Measurements from ENCODE around the gene MEIKIN. TPM values are rescaled to one million over a fixed set of nuclear protein-coding genes. Genes with fewer than 3 reads are reported as not detected.
"Not testable (repeated sequence)": the region's sequence is repeated elsewhere in the genome, so short reads cannot be mapped to it uniquely, and the experiment has no call there.

The MEIKIN gene
- total RNA-seq, 2 donors from 2014 or later, result 5.6 TPM; not detected in 1

DNA sequence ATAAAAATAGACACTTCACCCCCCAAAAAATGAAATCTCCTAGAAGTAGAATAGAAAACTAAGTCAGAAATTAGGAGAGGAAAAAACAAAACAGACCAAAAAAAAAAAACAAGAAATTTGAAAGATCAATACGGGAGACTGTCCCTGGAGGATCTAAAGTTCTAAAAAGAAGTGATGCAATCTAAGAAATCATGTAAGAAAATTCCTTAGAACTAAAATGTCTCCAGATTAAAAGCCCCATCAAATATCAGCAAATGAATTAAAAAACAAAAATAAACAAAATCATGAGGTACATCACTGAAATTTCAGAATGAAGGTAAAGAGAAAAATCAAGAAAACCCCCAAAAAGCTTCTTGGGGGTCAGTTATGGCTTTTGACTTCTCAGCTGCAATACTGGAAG is 162.1 kb downstream of the MEIKIN start:
- WGBS, result 81% methylated on average over 1 of the region's 1 CpG

DNA sequence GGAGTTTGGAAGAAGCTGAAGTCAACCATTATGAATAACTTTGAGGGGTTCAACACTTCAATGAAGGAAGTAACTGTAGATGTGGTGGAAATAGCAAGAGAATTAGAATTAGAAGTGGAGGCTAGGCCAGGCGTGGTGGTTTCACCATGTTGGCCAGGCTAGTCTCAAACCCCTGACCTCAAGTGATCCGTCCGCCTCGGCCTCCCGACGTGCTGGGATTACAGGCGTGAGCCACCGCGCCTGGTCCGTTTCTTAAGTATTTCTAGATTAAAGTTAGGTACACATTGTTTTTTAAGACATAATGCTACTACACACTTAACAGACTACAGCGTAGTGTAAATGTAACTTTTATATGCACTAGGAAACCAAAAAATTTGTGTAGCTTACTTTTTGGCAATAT is 162.7 kb downstream of the MEIKIN start:
- H3K9me3 ChIP-seq, result no peaks in the 10 kb centered on the region
- intact Hi-C loops (cut with DNase I), result no loop called here
- no peak overlapping the region for H3K27ac ChIP-seq
- TF ChIP-seq POLR2AphosphoS5 (IDR thresholded peaks at IDR 0.05) (no peak), POLR2A (IDR thresholded peaks at IDR 0.05) (no peak)
- TF ChIP-seq, protein P1, sequence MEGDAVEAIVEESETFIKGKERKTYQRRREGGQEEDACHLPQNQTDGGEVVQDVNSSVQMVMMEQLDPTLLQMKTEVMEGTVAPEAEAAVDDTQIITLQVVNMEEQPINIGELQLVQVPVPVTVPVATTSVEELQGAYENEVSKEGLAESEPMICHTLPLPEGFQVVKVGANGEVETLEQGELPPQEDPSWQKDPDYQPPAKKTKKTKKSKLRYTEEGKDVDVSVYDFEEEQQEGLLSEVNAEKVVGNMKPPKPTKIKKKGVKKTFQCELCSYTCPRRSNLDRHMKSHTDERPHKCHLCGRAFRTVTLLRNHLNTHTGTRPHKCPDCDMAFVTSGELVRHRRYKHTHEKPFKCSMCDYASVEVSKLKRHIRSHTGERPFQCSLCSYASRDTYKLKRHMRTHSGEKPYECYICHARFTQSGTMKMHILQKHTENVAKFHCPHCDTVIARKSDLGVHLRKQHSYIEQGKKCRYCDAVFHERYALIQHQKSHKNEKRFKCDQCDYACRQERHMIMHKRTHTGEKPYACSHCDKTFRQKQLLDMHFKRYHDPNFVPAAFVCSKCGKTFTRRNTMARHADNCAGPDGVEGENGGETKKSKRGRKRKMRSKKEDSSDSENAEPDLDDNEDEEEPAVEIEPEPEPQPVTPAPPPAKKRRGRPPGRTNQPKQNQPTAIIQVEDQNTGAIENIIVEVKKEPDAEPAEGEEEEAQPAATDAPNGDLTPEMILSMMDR (IDR thresholded peaks at IDR 0.05), result no peak
- no peaks in the 10 kb centered on the region for H3K4me1 ChIP-seq (replicated peaks)
- 97% methylated on average over 11 of the region's 11 CpGs for WGBS
- no peak for DNase-seq (ENCODE audit: low spot score)
- no peak overlapping the region for H3K4me3 ChIP-seq
- H3K27me3 ChIP-seq (replicated peaks; ENCODE audit: insufficient read depth), result no peaks in the 10 kb centered on the region
- H3K36me3 ChIP-seq, result no peaks in the 10 kb centered on the region

More for the DNA sequence above, 162.1 kb downstream of the MEIKIN start:
- H3K9me3 ChIP-seq, result no peaks in the 10 kb centered on the region
- H3K4me1 ChIP-seq (replicated peaks), result no peaks in the 10 kb centered on the region
- no peak overlapping the region for H3K4me3 ChIP-seq
- no peaks in the 10 kb centered on the region for H3K27me3 ChIP-seq (replicated peaks; ENCODE audit: insufficient read depth)
- DNase-seq (ENCODE audit: low spot score), result no peak
- no peaks in the 10 kb centered on the region for H3K36me3 ChIP-seq
- no peak overlapping the region for H3K27ac ChIP-seq
- intact Hi-C loops (cut with DNase I), result no loop called here
- TF ChIP-seq POLR2A (IDR thresholded peaks at IDR 0.05) (no peak), POLR2AphosphoS5 (IDR thresholded peaks at IDR 0.05) (no peak)
- TF ChIP-seq, protein P1 (IDR thresholded peaks at IDR 0.05), result no peak

GRCh38 chr5:131778141-131778540 is 167.3 kb downstream of the MEIKIN start:
- DNase-seq (ENCODE audit: low spot score); intact Hi-C loops (cut with DNase I); H3K36me3 ChIP-seq; H3K27ac ChIP-seq; H3K27me3 ChIP-seq (replicated peaks; ENCODE audit: insufficient read depth); H3K4me1 ChIP-seq (replicated peaks); H3K4me3 ChIP-seq; H3K9me3 ChIP-seq: not testable (repeated sequence)
- 0% methylated on average over 1 of the region's 1 CpG for WGBS

DNA sequence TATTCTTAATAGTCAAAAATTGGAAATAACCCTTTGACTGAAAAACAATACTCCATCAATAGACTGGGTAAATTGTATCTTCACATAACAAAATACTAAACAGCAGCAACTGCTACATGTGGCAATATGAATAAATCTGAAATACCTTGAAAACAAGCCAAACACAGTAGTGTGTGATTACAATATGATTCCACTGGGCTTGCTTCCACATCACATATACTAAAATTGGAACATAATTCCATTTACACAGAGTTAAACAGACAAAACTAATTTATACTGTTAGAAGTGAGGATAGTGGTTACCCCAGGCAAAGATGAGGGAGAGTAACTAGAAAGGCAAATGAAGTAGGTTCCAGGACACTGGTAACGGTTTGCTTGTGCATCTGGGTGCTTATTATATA is 169.0 kb downstream of the MEIKIN start:
- Histone ChIP-seq H3K27ac (peak overlapping the region in 1 of 2 donors; percentile 43), H3K9me3 (no peaks in the 10 kb centered on the region), H3K4me1 (replicated peaks) (peaks cover 7% of the 10 kb centered on the region), H3K27me3 (replicated peaks; ENCODE audit: insufficient read depth) (no peaks in the 10 kb centered on the region), H3K4me3 (no peak overlapping the region), H3K36me3 (no peaks in the 10 kb centered on the region)
- DNase-seq (ENCODE audit: low spot score), result no peak
- no peak for TF ChIP-seq POLR2AphosphoS5 (IDR thresholded peaks at IDR 0.05)
- intact Hi-C loops (cut with DNase I), result no loop called here
- whole genome bisulfite sequencing, result 68% methylated on average over 1 of the region's 1 CpG

DNA sequence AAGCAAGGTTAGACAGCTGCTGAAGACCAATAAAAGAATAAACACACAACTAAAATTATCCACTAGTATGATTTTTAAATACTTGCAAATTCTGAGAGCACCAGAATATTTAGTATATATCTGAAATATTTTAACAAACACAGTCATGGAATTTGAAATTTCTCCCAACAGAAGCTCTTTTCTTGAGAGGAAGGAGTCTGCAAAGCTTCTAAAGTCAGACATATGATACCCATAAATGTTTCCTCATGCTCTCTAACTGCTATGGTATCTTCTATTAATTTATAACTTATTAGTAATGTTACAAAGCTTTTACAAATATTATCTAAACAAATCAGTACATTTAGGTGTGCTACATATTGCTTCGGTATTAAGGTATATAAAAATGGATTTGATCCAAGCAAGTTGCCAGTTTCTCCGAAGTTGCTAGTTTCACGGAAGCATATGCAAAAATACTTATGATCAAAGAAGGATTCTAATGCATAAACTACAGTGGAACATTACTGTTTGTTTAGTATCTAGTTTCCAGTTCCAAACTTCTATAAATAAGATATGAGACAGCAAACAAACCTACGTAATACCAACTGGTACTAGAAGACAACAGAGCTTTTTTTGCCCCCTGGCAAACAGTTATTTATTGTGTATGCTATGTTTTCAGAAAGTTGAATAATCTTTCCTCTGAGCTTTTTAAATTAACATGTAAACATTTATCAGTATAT is 170.7 kb downstream of the MEIKIN start:
- TF ChIP-seq, protein P1 (IDR thresholded peaks at IDR 0.05), result no peak
- peak; percentile 49 for TF ChIP-seq POLR2AphosphoS5 (IDR thresholded peaks at IDR 0.05)
- Histone ChIP-seq H3K27ac (peak overlapping the region; percentile 20 to 59), H3K4me3 (no peak overlapping the region), H3K9me3 (no peaks in the 10 kb centered on the region), H3K4me1 (replicated peaks) (peaks cover 7% of the 10 kb centered on the region), H3K27me3 (replicated peaks; ENCODE audit: insufficient read depth) (no peaks in the 10 kb centered on the region), H3K36me3 (no peaks in the 10 kb centered on the region)
- 41% methylated on average over 4 of the region's 4 CpGs for WGBS
- intact Hi-C loops (cut with DNase I), result no loop called here
- no peak for DNase-seq (ENCODE audit: low spot score)

- no peaks in the 10 kb centered on the region for H3K9me3 ChIP-seq
- no peaks in the 10 kb centered on the region for H3K27me3 ChIP-seq (replicated peaks; ENCODE audit: insufficient read depth)
- peak overlapping the region in 1 of 2 donors; percentile 59 for H3K27ac ChIP-seq
- no peaks in the 10 kb centered on the region for H3K36me3 ChIP-seq
- no peak for DNase-seq (ENCODE audit: low spot score)
- H3K4me1 ChIP-seq (replicated peaks), result peaks cover 7% of the 10 kb centered on the region
- intact Hi-C loops (cut with DNase I), result no loop called here
- WGBS, result 93% methylated on average over 2 of the region's 2 CpGs
- TF ChIP-seq POLR2AphosphoS5 (IDR thresholded peaks at IDR 0.05), result no peak
- TF ChIP-seq, protein P1 (IDR thresholded peaks at IDR 0.05), result no peak
- no peak for TF ChIP-seq POLR2A (IDR thresholded peaks at IDR 0.05)
- H3K4me3 ChIP-seq, result no peak overlapping the region
Measured at GRCh38 chr5:131773805-131774204, 171.7 kb downstream of the MEIKIN start.
